HepG2 (cell line): Measurements from ENCODE around the gene SPHK2. TPM values are rescaled to one million over a fixed set of nuclear protein-coding genes. Genes with fewer than 3 reads are reported as not detected.

Source experiments
- ATAC-seq: fragments of 200-7000 bp; cut with Tn5 transposase; 3 replicates; pipeline ENCODE4 v1.9.1; 2020; ENCODE audit warnings: mild to moderate bottlenecking, moderate library complexity
- BruUV-seq: library from RNA; stranded (reverse); fragments of 400-500 nt; replicated peaks from 2 replicates; lab custom pipeline; 2021; lab: Mats Ljungman, UMichigan
- CTCF ChIA-PET: fragments of 300-600 bp; formaldehyde crosslinking; extraction: SDS; loops from one replicate; lab custom pipeline; 2021; ENCODE audit warnings: low total read pairs, inconsistent platforms, low intra/inter-chr PET ratio; lab: Yijun Ruan, JAX
- POLR2A ChIA-PET: fragments of 350-600 bp; sonication (Branson Sonifier 250); formaldehyde crosslinking; loops from one replicate; lab custom pipeline; 2020; ENCODE audit warnings: antibody characterized with exemption, inconsistent platforms; lab: Yijun Ruan, JAX
- DNase-seq: peaks from one replicate; pipeline ENCODE4 v3.0.0-alpha.2; 2015; ENCODE audit warnings: low spot score
- FAIRE-seq: peaks from 3 replicates; lab custom pipeline; 2011; peaks lifted over from hg19 to GRCh38; lab: Jason Lieb, UNC
- H2AFZ ChIP-seq: one replicate; pipeline ENCODE4 v1.6.1; 2011; ENCODE audit warnings: low read length, inconsistent platforms
- H3K27ac ChIP-seq: fragments of 300-600 bp; 3 replicates; pipeline ENCODE4 v1.8.0; 2011; ENCODE audit warnings: mixed run types, mild to moderate bottlenecking, mixed read lengths, low read length, inconsistent platforms; ENCODE audit not compliant: insufficient read depth; ENCODE audit errors: extremely low read length
- H3K27me3 ChIP-seq, 2 experiments: fragments of 200-600 bp in 1 of 2; 2 replicates in 1 of 2; 3 replicates in 1 of 2; pipeline versions ENCODE4 v1.6.0 to v1.8.0; 2011; ENCODE audit warnings: low read length in 2 of 2, mild to moderate bottlenecking in 2 of 2, moderate library complexity in 2 of 2, inconsistent platforms in 1 of 2; ENCODE audit not compliant: insufficient read depth in 2 of 2, control insufficient read depth in 1 of 2
- H3K36me3 ChIP-seq, 2 experiments: fragments of 200-600 bp in 1 of 2; replicated peaks in 1 of 2; 2 replicates in 1 of 2; 3 replicates in 1 of 2; pipeline versions ENCODE4 v1.5.1 to v1.8.0; 2011; ENCODE audit warnings: low read length in 2 of 2, inconsistent platforms in 1 of 2; ENCODE audit not compliant: insufficient read depth in 2 of 2, control insufficient read depth in 1 of 2
- H3K4me1 ChIP-seq: 2 replicates; pipeline ENCODE4 v1.5.1; 2012; ENCODE audit warnings: low read length, inconsistent platforms; ENCODE audit not compliant: insufficient read depth
- H3K4me2 ChIP-seq: 2 replicates; pipeline ENCODE4 v1.6.0; 2011; ENCODE audit warnings: low read depth, low read length, inconsistent platforms
- H3K4me3 ChIP-seq, 3 experiments: fragments of 200-600 bp in 1 of 3; sonication (generic), shearing (Covaris generic) in 1 of 3; replicated peaks in 1 of 3; 2 replicates each; pipeline ENCODE4 v1.5.1; 2011 to 2016; ENCODE audit warnings: low read length in 3 of 3, inconsistent platforms in 2 of 3, low read depth in 2 of 3, mild to moderate bottlenecking in 2 of 3, control low read depth in 1 of 3, mixed read lengths in 1 of 3; ENCODE audit not compliant: insufficient read depth in 1 of 3
- H3K79me2 ChIP-seq: one replicate; pipeline ENCODE4 v1.6.1; 2011; ENCODE audit warnings: low read length, inconsistent platforms; ENCODE audit not compliant: insufficient read depth
- H3K9ac ChIP-seq: 2 replicates; pipeline ENCODE4 v1.6.0; 2011; ENCODE audit warnings: mild to moderate bottlenecking, low read depth, low read length, inconsistent platforms; ENCODE audit not compliant: insufficient read depth
- H3K9me3 ChIP-seq: 2 replicates; pipeline ENCODE4 v1.5.1; 2012; ENCODE audit warnings: mild to moderate bottlenecking, low read length
- H4K20me1 ChIP-seq: 2 replicates; pipeline ENCODE4 v1.6.0; 2011; ENCODE audit warnings: inconsistent platforms, mild to moderate bottlenecking, low read length, moderate library complexity; ENCODE audit not compliant: insufficient read depth
- FOSL2 ChIP-seq: sonication (generic); formaldehyde crosslinking; IDR thresholded peaks from 2 replicates; pipeline ENCODE4 v1.4.0; 2020; ENCODE audit warnings: missing genetic modification reagents
- FOXA3 ChIP-seq: IDR thresholded peaks from 2 replicates; pipeline ENCODE4 v1.6.1; 2016; ENCODE audit warnings: missing genetic modification reagents, missing compliant biosample characterization
- NBN ChIP-seq: fragments of 450-650 bp; conservative IDR thresholded peaks from 2 replicates; pipeline ENCODE4 v1.6.1; 2017
- RFX5 ChIP-seq: IDR thresholded peaks from 2 replicates; pipeline ENCODE4 v1.6.1; 2011; ENCODE audit warnings: low read depth, low read length, improper control_type of control experiment
- YY1 ChIP-seq: IDR thresholded peaks from 2 replicates; pipeline ENCODE4 v1.6.1; 2011; ENCODE audit warnings: low read length, low read depth, moderate library complexity, mild to moderate bottlenecking; ENCODE audit not compliant: insufficient read depth, insufficient replicate concordance
- ZKSCAN1 ChIP-seq: fragments of 150-350 bp; IDR thresholded peaks from 2 replicates; pipeline ENCODE4 v1.6.1; 2014; ENCODE audit warnings: low read length
- ZNF180 ChIP-seq: sonication (generic); formaldehyde crosslinking; IDR thresholded peaks from 2 replicates; pipeline ENCODE4 v1.4.0; 2020; ENCODE audit warnings: low read depth, missing genetic modification reagents, borderline replicate concordance
- WGBS: methylation state at CpG from one replicate; pipeline ENCODE4 v1.1.6; 2017; ENCODE audit warnings: low lambda C conversion rate; 5-methylcytosine and 5-hydroxymethylcytosine counted together
- in situ Hi-C: cut with HindIII; loops from 2 replicates; pipeline ENCODE4 v1.10.0; 2017; ENCODE audit warnings: low pct_unique_long_range_greater_than_20kb; ENCODE audit not compliant: extremely low pct_ligation_motif_present
- intact Hi-C: fragments of 100-400 bp; cut with micrococcal nuclease; formaldehyde crosslinking; loops from one replicate; pipeline ENCODE4 v1.10.0; 2022; ENCODE audit not compliant: unreplicated experiment
- polyA plus RNA-seq, 8 experiments: library from polyadenylated mRNA; depleted of rRNA in 3 of 8; stranded (reverse) in 7 of 8; unstranded in 1 of 8; fragments of >200 nt; fragmentation: Illumina TruSeq in 4 of 8; extraction: Trizol in 4 of 8; gene quantifications; 2 replicates each; pipeline versions ENCODE4 v1.2.1 to v1.2.3, GENCODE V29; 2011 to 2016; ENCODE audit warnings: low read depth in 4 of 8, missing spikeins in 1 of 8, mixed read lengths in 1 of 8; ENCODE audit not compliant: insufficient read depth in 1 of 8
- total RNA-seq, 5 experiments: library from RNA; depleted of rRNA; stranded (reverse); fragments of >200 nt; fragmentation: Illumina TruSeq; extraction: Trizol; gene quantifications; 2 replicates each; pipeline ENCODE4 v1.2.3, GENCODE V29; 2016; ENCODE audit warnings: low read depth in 1 of 5
- TF ChIP-seq, protein P1 (sequence below): sonication (generic); formaldehyde crosslinking; IDR thresholded peaks from 2 replicates; pipeline ENCODE4 v1.4.0; 2020; ENCODE audit warnings: mild to moderate bottlenecking, missing genetic modification reagents
- TF ChIP-seq, protein P2 (sequence below): sonication (generic); formaldehyde crosslinking; IDR thresholded peaks from 2 replicates; pipeline ENCODE4 v1.5.1; 2020; ENCODE audit warnings: mild to moderate bottlenecking, missing genetic modification reagents, moderate library complexity

SPHK2 gene
- total and polyA plus RNA-seq, 2 of the 13 experiments (the other 11 are each of a cell fraction or from before 2014, with no cell fraction given) = 2.9 to 14.4 TPM

DNA sequence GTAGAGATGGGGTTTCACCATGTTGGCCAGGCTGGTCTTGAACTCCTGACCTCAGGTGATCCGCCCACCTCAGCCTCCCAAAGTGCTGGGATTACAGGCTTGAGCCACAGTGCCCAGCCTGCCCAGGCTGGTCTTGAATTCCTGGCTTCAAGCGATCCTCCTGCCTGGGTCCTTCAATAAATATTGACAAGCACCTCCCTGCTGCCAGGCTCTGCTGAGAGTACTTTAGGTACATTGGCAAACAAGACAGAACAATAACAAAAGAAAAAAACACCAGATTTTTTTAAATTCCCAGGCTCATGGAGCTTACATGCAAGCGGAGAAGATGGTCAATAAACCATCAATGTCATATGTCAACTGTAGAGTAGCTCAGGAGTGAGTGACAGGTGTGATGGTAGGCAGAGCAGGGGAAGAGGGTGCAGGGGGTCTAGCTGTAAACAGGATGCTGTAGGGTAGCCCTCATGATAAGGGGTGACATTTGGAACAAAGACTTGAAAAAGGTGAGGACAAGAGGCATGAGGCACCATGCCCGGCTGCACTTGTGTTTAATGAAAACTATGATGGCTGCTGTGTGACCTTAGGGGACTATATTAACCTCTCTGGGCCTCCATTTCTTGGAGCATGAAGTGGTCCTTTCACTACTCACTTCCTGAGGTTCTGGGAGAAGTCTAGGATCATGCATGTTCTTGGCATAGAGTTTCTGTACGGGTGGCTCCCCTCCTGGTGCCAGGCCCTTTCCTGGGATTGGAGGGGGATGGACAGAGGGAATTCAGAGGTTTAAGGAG lies 47.7 kb upstream of the SPHK2 start (continued):
- no peak for TF ChIP-seq ZNF180 (CRISPR knock-in tag)
- TF ChIP-seq YY1 = no peak
- peak; percentile 71 for TF ChIP-seq FOXA3 (CRISPR knock-in tag)

DNA sequence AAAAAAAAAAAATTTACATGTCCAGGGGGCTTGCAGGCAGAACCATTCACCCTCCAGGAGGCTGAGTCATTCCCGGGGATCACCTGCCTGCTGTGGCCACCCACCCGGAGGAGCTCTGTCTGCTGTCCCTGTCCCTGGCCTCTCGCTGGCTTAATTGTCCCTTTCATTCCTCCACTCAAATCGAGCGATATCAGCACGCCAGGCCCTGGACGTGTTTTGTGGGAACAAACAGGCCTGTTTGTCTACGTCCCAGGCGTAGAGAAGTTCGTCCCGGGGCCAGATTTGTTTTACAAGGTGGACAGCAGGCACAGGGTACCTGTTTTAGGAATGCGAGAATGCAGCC lies 46.2 kb upstream of the SPHK2 start:
- POLR2A ChIA-PET = interaction anchor here (0.9 to 1.3 kb wide), 2 partner anchors 11 to 46 kb away, joined by 4 to 7 read pairs; partner anchors contain the start of genes RPL18 and SPHK2
- Histone ChIP-seq H3K27me3 (no peaks in the 10 kb centered on the region), H3K36me3 (no peaks in the 10 kb centered on the region), H2AFZ (no peak overlapping the region), H3K4me2 (peak overlapping the region; percentile 63), H3K4me1 (peaks cover 67% of the 10 kb centered on the region), H3K4me3 (peak overlapping the region in 1 of 3 experiments; percentile 38; a peak in 2 of 6 replicates), H4K20me1 (no peaks in the 10 kb centered on the region), H3K9me3 (no peaks in the 10 kb centered on the region), H3K79me2 (no peaks in the 10 kb centered on the region), H3K27ac (no peak overlapping the region), H3K9ac (peak overlapping the region; percentile 2; the same call in 1 of the 2 replicates)
- WGBS = 28% methylated on average over 12 of the region's 12 CpGs
- intact Hi-C loops = no loop called here
- DNase-seq (peak; percentile 34), FAIRE-seq (no peak), ATAC-seq (peak; percentile 14; the same call in 1 of the 3 replicates)
- CTCF ChIA-PET = no interaction called here
- in situ Hi-C loops = no loop called here
- BruUV-seq = no TSS peak
- TF ChIP-seq RFX5 (no peak), NBN (no peak), FOSL2 (CRISPR knock-in tag) (peak; percentile 45; the same call in 1 of the 2 replicates), ZKSCAN1 (no peak)
- TF ChIP-seq, protein P1, sequence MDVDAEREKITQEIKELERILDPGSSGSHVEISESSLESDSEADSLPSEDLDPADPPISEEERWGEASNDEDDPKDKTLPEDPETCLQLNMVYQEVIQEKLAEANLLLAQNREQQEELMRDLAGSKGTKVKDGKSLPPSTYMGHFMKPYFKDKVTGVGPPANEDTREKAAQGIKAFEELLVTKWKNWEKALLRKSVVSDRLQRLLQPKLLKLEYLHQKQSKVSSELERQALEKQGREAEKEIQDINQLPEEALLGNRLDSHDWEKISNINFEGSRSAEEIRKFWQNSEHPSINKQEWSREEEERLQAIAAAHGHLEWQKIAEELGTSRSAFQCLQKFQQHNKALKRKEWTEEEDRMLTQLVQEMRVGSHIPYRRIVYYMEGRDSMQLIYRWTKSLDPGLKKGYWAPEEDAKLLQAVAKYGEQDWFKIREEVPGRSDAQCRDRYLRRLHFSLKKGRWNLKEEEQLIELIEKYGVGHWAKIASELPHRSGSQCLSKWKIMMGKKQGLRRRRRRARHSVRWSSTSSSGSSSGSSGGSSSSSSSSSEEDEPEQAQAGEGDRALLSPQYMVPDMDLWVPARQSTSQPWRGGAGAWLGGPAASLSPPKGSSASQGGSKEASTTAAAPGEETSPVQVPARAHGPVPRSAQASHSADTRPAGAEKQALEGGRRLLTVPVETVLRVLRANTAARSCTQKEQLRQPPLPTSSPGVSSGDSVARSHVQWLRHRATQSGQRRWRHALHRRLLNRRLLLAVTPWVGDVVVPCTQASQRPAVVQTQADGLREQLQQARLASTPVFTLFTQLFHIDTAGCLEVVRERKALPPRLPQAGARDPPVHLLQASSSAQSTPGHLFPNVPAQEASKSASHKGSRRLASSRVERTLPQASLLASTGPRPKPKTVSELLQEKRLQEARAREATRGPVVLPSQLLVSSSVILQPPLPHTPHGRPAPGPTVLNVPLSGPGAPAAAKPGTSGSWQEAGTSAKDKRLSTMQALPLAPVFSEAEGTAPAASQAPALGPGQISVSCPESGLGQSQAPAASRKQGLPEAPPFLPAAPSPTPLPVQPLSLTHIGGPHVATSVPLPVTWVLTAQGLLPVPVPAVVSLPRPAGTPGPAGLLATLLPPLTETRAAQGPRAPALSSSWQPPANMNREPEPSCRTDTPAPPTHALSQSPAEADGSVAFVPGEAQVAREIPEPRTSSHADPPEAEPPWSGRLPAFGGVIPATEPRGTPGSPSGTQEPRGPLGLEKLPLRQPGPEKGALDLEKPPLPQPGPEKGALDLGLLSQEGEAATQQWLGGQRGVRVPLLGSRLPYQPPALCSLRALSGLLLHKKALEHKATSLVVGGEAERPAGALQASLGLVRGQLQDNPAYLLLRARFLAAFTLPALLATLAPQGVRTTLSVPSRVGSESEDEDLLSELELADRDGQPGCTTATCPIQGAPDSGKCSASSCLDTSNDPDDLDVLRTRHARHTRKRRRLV = no peak
- TF ChIP-seq, protein P2, sequence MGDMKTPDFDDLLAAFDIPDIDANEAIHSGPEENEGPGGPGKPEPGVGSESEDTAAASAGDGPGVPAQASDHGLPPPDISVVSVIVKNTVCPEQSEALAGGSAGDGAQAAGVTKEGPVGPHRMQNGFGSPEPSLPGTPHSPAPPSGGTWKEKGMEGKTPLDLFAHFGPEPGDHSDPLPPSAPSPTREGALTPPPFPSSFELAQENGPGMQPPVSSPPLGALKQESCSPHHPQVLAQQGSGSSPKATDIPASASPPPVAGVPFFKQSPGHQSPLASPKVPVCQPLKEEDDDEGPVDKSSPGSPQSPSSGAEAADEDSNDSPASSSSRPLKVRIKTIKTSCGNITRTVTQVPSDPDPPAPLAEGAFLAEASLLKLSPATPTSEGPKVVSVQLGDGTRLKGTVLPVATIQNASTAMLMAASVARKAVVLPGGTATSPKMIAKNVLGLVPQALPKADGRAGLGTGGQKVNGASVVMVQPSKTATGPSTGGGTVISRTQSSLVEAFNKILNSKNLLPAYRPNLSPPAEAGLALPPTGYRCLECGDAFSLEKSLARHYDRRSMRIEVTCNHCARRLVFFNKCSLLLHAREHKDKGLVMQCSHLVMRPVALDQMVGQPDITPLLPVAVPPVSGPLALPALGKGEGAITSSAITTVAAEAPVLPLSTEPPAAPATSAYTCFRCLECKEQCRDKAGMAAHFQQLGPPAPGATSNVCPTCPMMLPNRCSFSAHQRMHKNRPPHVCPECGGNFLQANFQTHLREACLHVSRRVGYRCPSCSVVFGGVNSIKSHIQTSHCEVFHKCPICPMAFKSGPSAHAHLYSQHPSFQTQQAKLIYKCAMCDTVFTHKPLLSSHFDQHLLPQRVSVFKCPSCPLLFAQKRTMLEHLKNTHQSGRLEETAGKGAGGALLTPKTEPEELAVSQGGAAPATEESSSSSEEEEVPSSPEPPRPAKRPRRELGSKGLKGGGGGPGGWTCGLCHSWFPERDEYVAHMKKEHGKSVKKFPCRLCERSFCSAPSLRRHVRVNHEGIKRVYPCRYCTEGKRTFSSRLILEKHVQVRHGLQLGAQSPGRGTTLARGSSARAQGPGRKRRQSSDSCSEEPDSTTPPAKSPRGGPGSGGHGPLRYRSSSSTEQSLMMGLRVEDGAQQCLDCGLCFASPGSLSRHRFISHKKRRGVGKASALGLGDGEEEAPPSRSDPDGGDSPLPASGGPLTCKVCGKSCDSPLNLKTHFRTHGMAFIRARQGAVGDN = peak; percentile 10; the same call in 1 of the 2 replicates
